H1 (cell line): ENCODE measurements around the gene APLP2. TPM values are rescaled to one million over a fixed set of nuclear protein-coding genes. Genes with fewer than 3 reads are reported as not detected.

Experiments used
- CTCF ChIA-PET: fragments of 300-600 bp; sonication (Branson Sonifier 250); formaldehyde crosslinking; loops from one replicate; lab custom pipeline; 2021; ENCODE audit not compliant: partially characterized antibody; lab: Charles Lee
- POLR2A ChIA-PET: fragments of 300-600 bp; sonication (Branson Sonifier 250); formaldehyde crosslinking; loops from one replicate; lab custom pipeline; 2021; ENCODE audit warnings: inconsistent platforms; ENCODE audit not compliant: partially characterized antibody; lab: Charles Lee
- DNase-seq, 2 experiments: peaks; one replicate each; pipeline versions ENCODE4 v3.0.0 to v3.0.0-alpha.2; 2010 to 2022; ENCODE audit warnings: low spot score in 2 of 2, low read depth in 1 of 2, mixed read lengths in 1 of 2
- FAIRE-seq: peaks from 2 replicates; lab custom pipeline; 2011; peaks lifted over from hg19 to GRCh38; lab: Jason Lieb, UNC
- H2AFZ ChIP-seq: 2 replicates; pipeline ENCODE4 v1.8.1; 2012; ENCODE audit warnings: low read length, inconsistent platforms
- H2AK5ac ChIP-seq: 2 replicates; pipeline ENCODE4 v1.6.1; 2013; ENCODE audit warnings: low read depth, low read length
- H2BK120ac ChIP-seq: replicated peaks from 2 replicates; pipeline ENCODE3; 2013; ENCODE audit warnings: low read depth, low read length, inconsistent platforms
- H2BK12ac ChIP-seq: 2 replicates; pipeline ENCODE4 v1.6.1; 2013; ENCODE audit warnings: low read depth, low read length
- H2BK15ac ChIP-seq: 2 replicates; pipeline ENCODE4 v1.6.1; 2013; ENCODE audit warnings: low read length
- H2BK20ac ChIP-seq: 2 replicates; pipeline ENCODE4 v1.6.1; 2013; ENCODE audit warnings: low read length
- H2BK5ac ChIP-seq: 2 replicates; pipeline ENCODE4 v1.6.1; 2013; ENCODE audit warnings: low read depth, low read length
- H3K14ac ChIP-seq: 2 replicates; pipeline ENCODE4 v1.6.1; 2013; ENCODE audit warnings: inconsistent platforms; ENCODE audit not compliant: insufficient read length
- H3K18ac ChIP-seq: 2 replicates; pipeline ENCODE4 v1.6.1; 2013; ENCODE audit warnings: low read length; ENCODE audit errors: extremely low read depth
- H3K23ac ChIP-seq: 2 replicates; pipeline ENCODE4 v1.6.1; 2013; ENCODE audit warnings: inconsistent platforms; ENCODE audit not compliant: insufficient read length
- H3K23me2 ChIP-seq: 2 replicates; pipeline ENCODE4 v1.6.1; 2013; ENCODE audit warnings: low read depth, low read length
- H3K27ac ChIP-seq: 2 replicates; pipeline ENCODE4 v1.6.1; 2011; ENCODE audit warnings: low read depth, low read length, inconsistent platforms
- H3K27me3 ChIP-seq, 4 experiments: replicated peaks in 1 of 4; 1 replicate in 1 of 4; 2 replicates in 3 of 4; pipeline versions ENCODE4 v1.6.1 to v1.8.1; 2011 to 2013; ENCODE audit warnings: low read length in 3 of 4, mild to moderate bottlenecking in 3 of 4, inconsistent platforms in 2 of 4, mixed read lengths in 2 of 4, moderate library complexity in 1 of 4; ENCODE audit not compliant: control insufficient read depth in 3 of 4, insufficient read depth in 3 of 4; ENCODE audit errors: extremely low read depth in 1 of 4
- H3K36me3 ChIP-seq, 4 experiments: 2 replicates each; pipeline versions ENCODE4 v1.6.1 to v1.8.1; 2011 to 2013; ENCODE audit warnings: mild to moderate bottlenecking in 4 of 4, low read length in 3 of 4, moderate library complexity in 2 of 4, control low read depth in 1 of 4, inconsistent platforms in 1 of 4; ENCODE audit not compliant: insufficient read depth in 4 of 4, control insufficient read depth in 2 of 4
- H3K4ac ChIP-seq: replicated peaks from 2 replicates; pipeline ENCODE3; 2013; ENCODE audit warnings: low read length, low read depth, mixed read lengths, inconsistent platforms; ENCODE audit not compliant: insufficient read length
- H3K4me1 ChIP-seq, 4 experiments: replicated peaks in 1 of 4; 1 replicate in 1 of 4; 2 replicates in 3 of 4; pipeline versions ENCODE4 v1.6.1 to v1.8.1; 2011 to 2013; ENCODE audit warnings: low read length in 3 of 4, inconsistent platforms in 2 of 4, mixed read lengths in 1 of 4; ENCODE audit not compliant: insufficient read depth in 4 of 4, control insufficient read depth in 3 of 4
- H3K4me2 ChIP-seq, 2 experiments: 2 replicates each; pipeline versions ENCODE4 v1.6.1 to v1.8.1; 2011 to 2013; ENCODE audit warnings: low read depth in 2 of 2, low read length in 2 of 2, control low read depth in 1 of 2, inconsistent platforms in 1 of 2, mild to moderate bottlenecking in 1 of 2; ENCODE audit not compliant: insufficient read depth in 1 of 2
- H3K4me3 ChIP-seq, 4 experiments: fragments of 200-600, 300-600 bp in 1 of 4; sonication (generic), shearing (Covaris generic), sonication (Bioruptor Twin) in 1 of 4; 2 replicates each; pipeline versions ENCODE4 v1.5.1 to v1.8.1; 2011 to 2016; ENCODE audit warnings: low read length in 4 of 4, low read depth in 3 of 4, control low read depth in 2 of 4, inconsistent platforms in 2 of 4, mild to moderate bottlenecking in 2 of 4, mixed read lengths in 1 of 4, moderate library complexity in 1 of 4; ENCODE audit not compliant: insufficient read depth in 2 of 4; ENCODE audit errors: extremely low read depth in 1 of 4
- H3K56ac ChIP-seq: replicated peaks from 2 replicates; pipeline ENCODE3; 2013; ENCODE audit warnings: low read depth, mild to moderate bottlenecking, mixed read lengths, low read length, inconsistent platforms; ENCODE audit not compliant: insufficient read length
- H3K79me1 ChIP-seq: 2 replicates; pipeline ENCODE4 v1.6.1; 2013; ENCODE audit warnings: low read depth, low read length, control low read depth
- H3K79me2 ChIP-seq, 2 experiments: 2 replicates each; pipeline versions ENCODE4 v1.6.1 to v1.8.1; 2012 to 2013; ENCODE audit warnings: low read length in 2 of 2, mild to moderate bottlenecking in 2 of 2, inconsistent platforms in 1 of 2; ENCODE audit not compliant: insufficient read depth in 2 of 2, control insufficient read depth in 1 of 2
- H3K9ac ChIP-seq, 4 experiments: replicated peaks in 1 of 4; 1 replicate in 1 of 4; 2 replicates in 3 of 4; pipeline versions ENCODE4 v1.6.1 to v1.8.1; 2011 to 2013; ENCODE audit warnings: low read depth in 3 of 4, low read length in 3 of 4, control low read depth in 2 of 4, mild to moderate bottlenecking in 2 of 4, moderate library complexity in 2 of 4, inconsistent platforms in 1 of 4; ENCODE audit errors: extremely low read depth in 1 of 4
- H3K9me3 ChIP-seq, 2 experiments: 2 replicates each; pipeline versions ENCODE4 v1.6.1 to v1.8.1; 2012 to 2013; ENCODE audit warnings: mild to moderate bottlenecking in 2 of 2, moderate library complexity in 2 of 2, control low read depth in 1 of 2, inconsistent platforms in 1 of 2, low read depth in 1 of 2, low read length in 1 of 2, mixed read lengths in 1 of 2; ENCODE audit not compliant: insufficient read depth in 2 of 2
- H4K20me1 ChIP-seq, 2 experiments: replicated peaks in 1 of 2; 2 replicates each; pipeline versions ENCODE3 to v1.8.1; 2011 to 2013; ENCODE audit warnings: inconsistent platforms in 2 of 2, low read length in 2 of 2, mild to moderate bottlenecking in 1 of 2; ENCODE audit not compliant: insufficient read depth in 2 of 2, control insufficient read depth in 1 of 2
- H4K5ac ChIP-seq: 2 replicates; pipeline ENCODE4 v1.6.1; 2013; ENCODE audit warnings: low read length, low read depth, mixed read lengths, inconsistent platforms; ENCODE audit not compliant: insufficient read length
- H4K8ac ChIP-seq: 2 replicates; pipeline ENCODE4 v1.8.0; 2013; ENCODE audit warnings: mild to moderate bottlenecking, moderate library complexity, low read length, inconsistent platforms; ENCODE audit not compliant: insufficient read depth; ENCODE audit errors: extremely low read depth
- H4K91ac ChIP-seq: replicated peaks from 2 replicates; pipeline ENCODE3; 2013; ENCODE audit warnings: low read length, mixed read lengths, inconsistent platforms; ENCODE audit not compliant: insufficient read length
- CBX5 ChIP-seq: fragments of 300-800, 300-1000 bp; sonication (generic); IDR thresholded peaks from 2 replicates; pipeline ENCODE4 v1.7.1; 2016; ENCODE audit warnings: antibody characterized with exemption, low read length, low read depth
- CBX8 ChIP-seq: fragments of 300-800, 300-1000 bp; sonication (generic); IDR thresholded peaks from 2 replicates; pipeline ENCODE4 v1.7.1; 2016; ENCODE audit warnings: low read depth, low read length, borderline replicate concordance
- GABPA ChIP-seq: IDR thresholded peaks from 2 replicates; pipeline ENCODE4 v1.6.1; 2011; ENCODE audit warnings: mild to moderate bottlenecking, low read length, moderate library complexity, borderline replicate concordance; ENCODE audit not compliant: insufficient read depth
- JUND ChIP-seq: IDR thresholded peaks from 2 replicates; pipeline ENCODE4 v1.6.1; 2011; ENCODE audit warnings: mild to moderate bottlenecking, improper control_type of control experiment, low read length
- KDM1A ChIP-seq: fragments of 200-600, 300-600 bp; sonication (generic); IDR thresholded peaks from 2 replicates; pipeline ENCODE4 v1.7.1; 2016; ENCODE audit warnings: mild to moderate bottlenecking, low read length, borderline replicate concordance
- KDM5A ChIP-seq: fragments of 200-600 bp; IDR thresholded peaks from 2 replicates; pipeline ENCODE4 v1.7.1; 2012; ENCODE audit warnings: mild to moderate bottlenecking, low read length, inconsistent platforms, mixed read lengths
- POLR2AphosphoS5 ChIP-seq: IDR thresholded peaks from 2 replicates; pipeline ENCODE4 v1.6.1; 2011; ENCODE audit warnings: low read depth, low read length
- SIX5 ChIP-seq: IDR thresholded peaks from 2 replicates; pipeline ENCODE4 v1.6.1; 2011; ENCODE audit warnings: mild to moderate bottlenecking, low read depth, low read length
- TAF7 ChIP-seq: optimal IDR thresholded peaks from 2 replicates; pipeline ENCODE3; 2011; ENCODE audit warnings: low read depth, mild to moderate bottlenecking, inconsistent platforms, low read length, moderate library complexity, borderline replicate concordance
- TCF12 ChIP-seq: IDR thresholded peaks from 2 replicates; pipeline ENCODE4 v1.6.1; 2011; ENCODE audit warnings: low read depth, mild to moderate bottlenecking, low read length
- USF2 ChIP-seq: IDR thresholded peaks from 2 replicates; pipeline ENCODE4 v1.6.1; 2011; ENCODE audit warnings: low read length, improper control_type of control experiment
- WGBS, 2 experiments: shearing (Covaris generic) in 1 of 2; methylation state at CpG; one replicate each; pipeline versions ENCODE4 v1.1.6 to v1.1.7; 2013 to 2015; ENCODE audit warnings: low lambda C conversion rate in 2 of 2, mixed read lengths in 2 of 2, inconsistent platforms in 1 of 2, low coverage in 1 of 2, missing lambda C conversion rate in 1 of 2; ENCODE audit not compliant: insufficient replicate concordance in 2 of 2, insufficient coverage in 1 of 2, insufficient read length in 1 of 2; ENCODE audit errors: extremely low coverage in 1 of 2, missing lambda C conversion rate in 1 of 2; 5-methylcytosine and 5-hydroxymethylcytosine counted together
- polyA plus RNA-seq, 7 experiments: library from polyadenylated mRNA; depleted of rRNA in 3 of 7; stranded (reverse) in 5 of 7; unstranded in 2 of 7; fragments of >200 nt in 5 of 7; fragments of 200-250 nt in 2 of 7; gene quantifications; 1 replicate in 5 of 7; 2 replicates in 1 of 7; 4 replicates in 1 of 7; pipeline versions ENCODE4 v1.2.1 to v1.2.3, GENCODE V29; 2011 to 2013; ENCODE audit warnings: missing spikeins in 2 of 7, mixed read lengths in 2 of 7
- total RNA-seq: library from RNA; stranded (reverse); fragmentation: NEBNext Ultra II Directional; extraction: Animal tissue kit (Norgen Biotek cat#: 25700); gene quantifications from 2 replicates; pipeline ENCODE4 v1.2.1, GENCODE V29; 2021

APLP2 gene
- total and polyA plus RNA-seq, 2 of the 8 experiments (the other 6 are each of a cell fraction or from before 2014, with no cell fraction given) = 222 to 315 TPM

- no peak overlapping the region for H3K27ac ChIP-seq
- DNase-seq = no peak
- peaks cover 4% of the 10 kb centered on the region; the same call in 1 of the 2 replicates for H3K79me1 ChIP-seq
- H3K4me3 ChIP-seq = no peak overlapping the region
- H2BK20ac ChIP-seq = no peak overlapping the region
- H3K14ac ChIP-seq = no peak overlapping the region
- no peak overlapping the region for H2BK5ac ChIP-seq
- no peak overlapping the region for H2BK120ac ChIP-seq
- no peak overlapping the region for H2BK15ac ChIP-seq
- no peaks in the 10 kb centered on the region; a peak in 1 of 7 replicates for H3K4me1 ChIP-seq
- ChIA-PET CTCF (interaction anchor here (1.1 to 1.6 kb wide), 5 partner anchors 8 to 259 kb away, joined by 3 to 4 read pairs (median 3); no protein-coding TSS in a partner anchor), POLR2A (interaction anchor here (0.6 kb wide), 1 partner anchor 387 kb away, joined by 3 read pairs; no protein-coding TSS in a partner anchor)
- H3K23ac ChIP-seq = no peak overlapping the region
- no peak overlapping the region for H3K4me2 ChIP-seq
- no peak for FAIRE-seq
- no peak overlapping the region for H3K9ac ChIP-seq
- no peak overlapping the region for H4K91ac ChIP-seq
- H4K20me1 ChIP-seq = peaks cover 0 to 5% of the 10 kb centered on the region in 2 experiments
- H4K5ac ChIP-seq = no peak overlapping the region
- H3K27me3 ChIP-seq = no peaks in the 10 kb centered on the region; a peak in 1 of 7 replicates
- H3K9me3 ChIP-seq = no peaks in the 10 kb centered on the region
- no peak overlapping the region for H2BK12ac ChIP-seq
- no peak overlapping the region for H3K56ac ChIP-seq
- no peak overlapping the region for H2AK5ac ChIP-seq
- H3K36me3 ChIP-seq = no peaks in the 10 kb centered on the region
- no peak overlapping the region for H2AFZ ChIP-seq
- TF ChIP-seq POLR2AphosphoS5 (no peak), CBX5 (no peak), SIX5 (no peak), JUND (no peak), TAF7 (no peak), GABPA (no peak), KDM5A (no peak), KDM1A (no peak), CBX8 (no peak), TCF12 (no peak), USF2 (no peak)
- H4K8ac ChIP-seq = no peak overlapping the region
- no peaks in the 10 kb centered on the region for H3K79me2 ChIP-seq
- 96% methylated on average over 11 of the region's 11 CpGs; no CpG with 5 or more reads in 1 of the 2 experiments for WGBS, 2 experiments
- H3K18ac ChIP-seq = no peak overlapping the region
- H3K4ac ChIP-seq = no peak overlapping the region
- H3K23me2 ChIP-seq = no peaks in the 10 kb centered on the region
These were observed 114.3 kb downstream of the APLP2 start for GRCh38 chr11:130183878-130184610.
